IPS-15b (cell line): Measurements from ENCODE around the gene GNG13.

Source experiments
- H3K27me3 ChIP-seq: one replicate; pipeline ENCODE4 v1.6.1; 2013; ENCODE audit warnings: low read length; ENCODE audit not compliant: control insufficient read depth, insufficient read depth
- H3K36me3 ChIP-seq: one replicate; pipeline ENCODE4 v1.6.1; 2013; ENCODE audit warnings: low read length; ENCODE audit not compliant: control insufficient read depth, insufficient read depth
- H3K4me1 ChIP-seq: one replicate; pipeline ENCODE4 v1.6.1; 2013; ENCODE audit warnings: mild to moderate bottlenecking, low read length; ENCODE audit not compliant: control insufficient read depth, insufficient read depth
- H3K4me3 ChIP-seq: one replicate; pipeline ENCODE4 v1.5.1; 2013; ENCODE audit warnings: low read depth, low read length
- H3K9ac ChIP-seq: one replicate; pipeline ENCODE4 v1.6.1; 2013; ENCODE audit warnings: low read depth, mild to moderate bottlenecking, low read length
- H3K9me3 ChIP-seq: one replicate; pipeline ENCODE4 v1.6.1; 2013; ENCODE audit warnings: mild to moderate bottlenecking, low read length; ENCODE audit not compliant: control insufficient read depth, insufficient read depth

GNG13 gene

DNA sequence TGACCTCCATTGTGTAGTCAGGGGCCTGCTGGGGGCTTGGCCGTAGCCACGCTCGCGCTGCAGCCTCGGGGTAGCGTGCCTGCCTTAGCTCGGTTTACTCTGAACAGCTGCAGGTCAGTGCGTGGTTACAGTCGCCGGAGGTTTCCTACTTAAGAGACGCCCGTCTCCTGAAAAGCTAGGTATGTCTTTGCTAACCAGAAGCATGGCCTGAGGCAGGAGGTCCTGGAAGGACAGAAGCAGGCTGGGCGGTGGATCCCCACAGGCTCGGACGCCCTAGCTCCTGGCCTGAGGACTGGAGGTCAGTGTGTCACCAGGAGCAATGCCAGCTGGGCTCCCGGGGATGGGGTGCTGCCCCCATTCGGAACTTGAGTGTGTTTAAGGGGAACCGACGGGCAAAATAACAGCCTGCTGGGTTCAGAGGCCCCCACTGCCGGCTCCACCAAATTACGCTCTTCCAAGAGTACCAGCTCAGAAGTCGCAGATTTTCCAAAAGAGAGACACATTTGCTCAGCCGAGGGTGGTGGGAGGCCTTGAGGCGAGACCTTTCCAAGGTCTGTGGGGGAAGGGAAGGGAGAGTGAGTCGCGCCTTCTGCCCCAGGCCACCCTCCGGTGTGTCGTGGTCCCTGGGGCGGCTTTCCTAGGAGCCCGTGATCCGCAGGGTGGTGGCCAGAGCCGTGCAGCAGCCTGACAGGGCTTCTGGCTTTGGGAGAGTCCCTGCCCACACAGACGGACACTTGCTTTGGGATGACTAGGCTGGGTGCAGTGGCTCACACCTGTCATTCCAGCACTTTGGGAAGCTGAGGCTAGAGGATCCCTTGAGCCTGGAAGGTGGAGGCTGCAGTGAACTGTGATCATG lies 3.9 kb upstream of the GNG13 start:
- Histone ChIP-seq H3K9ac (no peak overlapping the region), H3K4me1 (no peaks in the 10 kb centered on the region), H3K9me3 (no peaks in the 10 kb centered on the region), H3K27me3 (peaks cover 11% of the 10 kb centered on the region), H3K36me3 (no peaks in the 10 kb centered on the region), H3K4me3 (no peak overlapping the region)

DNA sequence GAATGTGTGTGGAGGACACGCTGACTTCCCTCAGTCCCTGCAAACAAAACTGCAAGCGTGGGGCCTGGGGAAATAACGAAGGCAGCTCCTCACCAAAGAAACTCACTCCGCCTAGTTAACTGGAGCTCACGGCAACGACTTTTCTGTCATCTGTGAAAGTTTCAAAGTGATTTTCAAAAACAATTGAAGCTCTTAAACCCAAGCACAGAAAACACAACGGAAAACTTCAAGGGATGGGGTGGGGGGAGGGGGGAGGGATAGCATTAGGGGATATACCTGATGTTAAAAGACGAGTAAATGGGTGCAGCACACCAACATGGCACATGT lies 3.2 kb upstream of the GNG13 start:
- H3K27me3 ChIP-seq = peaks cover 11% of the 10 kb centered on the region
- no peaks in the 10 kb centered on the region for H3K4me1 ChIP-seq
- no peak overlapping the region for H3K9ac ChIP-seq
- no peak overlapping the region for H3K4me3 ChIP-seq
- no peaks in the 10 kb centered on the region for H3K36me3 ChIP-seq
- H3K9me3 ChIP-seq = no peaks in the 10 kb centered on the region

- Histone ChIP-seq H3K4me3 (no peak overlapping the region), H3K27me3 (peaks cover 11% of the 10 kb centered on the region), H3K4me1 (no peaks in the 10 kb centered on the region), H3K9me3 (no peaks in the 10 kb centered on the region), H3K9ac (no peak overlapping the region), H3K36me3 (peaks cover 3% of the 10 kb centered on the region)
Measured at GRCh38 chr16:802914-803753, 2.6 kb upstream of the GNG13 start.

DNA sequence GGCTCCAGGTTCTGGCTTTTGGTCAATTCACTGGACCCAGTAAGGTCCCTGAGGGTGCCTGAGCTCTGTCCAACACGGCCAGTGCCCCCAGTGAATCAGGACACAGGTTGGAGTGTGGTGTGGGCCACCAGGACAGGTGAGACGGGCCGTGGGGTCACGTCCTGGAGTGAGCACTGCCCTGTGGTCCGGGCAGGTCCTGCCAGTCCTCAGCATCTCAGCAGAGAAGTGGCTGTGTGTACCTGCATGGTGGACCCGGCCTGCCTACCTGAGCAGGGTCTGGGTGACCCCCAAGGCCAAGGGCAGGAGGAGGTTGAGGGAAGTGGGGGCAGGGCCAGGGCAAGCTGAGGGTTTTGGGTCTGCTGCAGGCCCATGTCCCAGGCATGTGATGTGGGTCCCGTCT lies 1.9 kb upstream of the GNG13 start:
- Histone ChIP-seq H3K9ac (no peak overlapping the region), H3K27me3 (peaks cover 11% of the 10 kb centered on the region), H3K36me3 (peaks cover 8% of the 10 kb centered on the region), H3K4me3 (no peak overlapping the region), H3K9me3 (no peaks in the 10 kb centered on the region), H3K4me1 (no peaks in the 10 kb centered on the region)

GRCh38 chr16:801584-802363 lies 1.2 kb upstream of the GNG13 start:
- Histone ChIP-seq H3K4me3 (no peak overlapping the region), H3K9me3 (no peaks in the 10 kb centered on the region), H3K36me3 (peaks cover 9% of the 10 kb centered on the region), H3K27me3 (peaks cover 11% of the 10 kb centered on the region), H3K9ac (no peak overlapping the region), H3K4me1 (no peaks in the 10 kb centered on the region)

DNA sequence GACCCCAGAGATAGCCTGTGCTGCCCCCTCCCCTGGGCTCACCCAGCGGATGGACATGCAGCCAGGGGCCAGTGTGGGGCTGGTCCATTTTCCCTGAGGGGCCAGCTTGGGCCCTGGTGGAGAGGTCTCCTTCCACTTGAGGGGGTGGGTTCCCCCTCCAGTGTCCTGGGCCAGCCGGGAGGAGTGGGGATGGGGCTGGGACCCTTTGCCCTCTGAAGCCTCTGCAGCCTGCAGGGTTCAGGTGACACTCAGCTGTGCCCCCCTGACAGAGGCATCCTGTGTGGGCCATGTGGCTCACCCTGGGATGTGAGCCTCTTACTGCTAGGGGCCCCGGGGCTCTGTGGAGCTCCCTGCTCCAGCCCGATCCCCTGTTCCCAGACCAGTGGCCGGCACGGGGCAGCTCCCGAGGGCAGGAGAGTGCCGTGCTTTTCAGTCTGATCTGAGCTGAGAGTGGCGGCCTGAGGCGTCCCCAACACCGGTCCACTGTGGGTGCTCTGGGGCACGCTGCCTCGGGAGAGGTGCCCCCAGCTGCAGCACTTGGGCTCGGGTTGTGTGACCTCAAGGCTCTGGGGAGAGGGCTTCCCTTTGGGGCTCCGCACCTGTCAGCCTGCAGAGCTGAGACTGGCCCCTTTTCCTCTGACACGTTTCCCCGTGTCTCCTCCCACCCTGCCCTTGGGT lies 439 bp upstream of the GNG13 start:
- Histone ChIP-seq H3K36me3 (peaks cover 16% of the 10 kb centered on the region), H3K9me3 (no peaks in the 10 kb centered on the region), H3K9ac (no peak overlapping the region), H3K4me3 (no peak overlapping the region), H3K4me1 (no peaks in the 10 kb centered on the region), H3K27me3 (peaks cover 11% of the 10 kb centered on the region)

GRCh38 chr16:799111-799947 lies 1.2 kb downstream of the GNG13 start:
- Histone ChIP-seq H3K4me3 (no peak overlapping the region), H3K9me3 (no peaks in the 10 kb centered on the region), H3K36me3 (peaks cover 27% of the 10 kb centered on the region), H3K27me3 (peaks cover 11% of the 10 kb centered on the region), H3K4me1 (no peaks in the 10 kb centered on the region), H3K9ac (no peak overlapping the region)

- peaks cover 11% of the 10 kb centered on the region for H3K27me3 ChIP-seq
- no peaks in the 10 kb centered on the region for H3K4me1 ChIP-seq
- no peak overlapping the region for H3K4me3 ChIP-seq
- H3K9me3 ChIP-seq = no peaks in the 10 kb centered on the region
- H3K9ac ChIP-seq = no peak overlapping the region
- H3K36me3 ChIP-seq = peaks cover 34% of the 10 kb centered on the region
Measured at GRCh38 chr16:798666-799065, 1.9 kb downstream of the GNG13 start.

DNA sequence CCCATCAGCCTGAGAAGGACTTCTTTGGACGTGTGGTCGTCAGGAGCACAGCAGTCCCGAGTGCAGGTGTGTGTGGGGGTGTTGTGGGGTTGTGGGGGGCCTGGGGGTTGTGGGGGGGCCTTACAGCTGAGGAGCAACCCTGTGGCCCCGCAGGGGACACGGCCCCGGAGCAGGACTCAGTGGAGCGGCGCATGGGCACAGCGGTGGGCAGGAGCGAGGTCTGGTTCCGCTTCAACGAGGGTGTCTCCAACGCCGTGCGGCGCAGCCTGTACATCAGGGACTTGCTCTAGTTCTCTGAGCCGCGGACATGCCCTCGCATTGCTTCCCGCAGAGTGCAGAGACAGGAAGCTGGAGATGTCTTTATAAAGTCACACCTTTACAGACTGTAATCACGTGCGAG lies 2.8 kb downstream of the GNG13 start:
- H3K9ac ChIP-seq = no peak overlapping the region
- peaks cover 2% of the 10 kb centered on the region for H3K27me3 ChIP-seq
- peaks cover 42% of the 10 kb centered on the region for H3K36me3 ChIP-seq
- H3K9me3 ChIP-seq = no peaks in the 10 kb centered on the region
- H3K4me3 ChIP-seq = no peak overlapping the region
- no peaks in the 10 kb centered on the region for H3K4me1 ChIP-seq

DNA sequence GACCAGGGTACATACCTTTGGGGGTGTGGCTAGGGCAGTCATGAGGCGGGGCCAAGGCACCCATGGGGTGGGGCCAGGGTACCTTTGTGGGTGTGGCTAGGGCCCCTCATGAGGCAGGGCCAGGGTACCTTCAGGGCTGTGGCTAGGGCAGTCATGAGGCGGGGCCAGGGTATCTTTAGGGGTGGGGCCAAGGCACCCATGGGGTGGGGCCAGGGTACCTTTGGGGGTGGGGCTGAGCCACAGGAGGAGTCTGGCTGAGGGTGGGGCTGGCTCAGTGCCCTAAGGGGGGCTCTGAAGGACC lies 3.5 kb downstream of the GNG13 start:
- H3K9me3 ChIP-seq = no peaks in the 10 kb centered on the region
- no peaks in the 10 kb centered on the region for H3K4me1 ChIP-seq
- peaks cover 48% of the 10 kb centered on the region for H3K36me3 ChIP-seq
- H3K4me3 ChIP-seq = no peak overlapping the region
- peaks cover 2% of the 10 kb centered on the region for H3K27me3 ChIP-seq
- no peak overlapping the region for H3K9ac ChIP-seq
